SK-N-SH (cell line): ENCODE results near the gene AUTS2. TPM values are rescaled to one million over a fixed set of nuclear protein-coding genes. Genes with fewer than 3 reads are reported as not detected.

ENCODE experiments used
- CTCF ChIA-PET: fragments of 300-600, 350-600 bp; formaldehyde crosslinking; extraction: SDS; loops from one replicate; lab custom pipeline; 2021; lab: Yijun Ruan, JAX
- POLR2A ChIA-PET: fragments of 350-600 bp; sonication (Branson Sonifier 250); formaldehyde crosslinking; extraction: SDS; loops from one replicate; lab custom pipeline; 2020; ENCODE audit warnings: antibody characterized with exemption, inconsistent platforms; lab: Yijun Ruan, JAX
- DNase-seq: peaks from one replicate; pipeline ENCODE4 v3.0.0; 2012
- H2AFZ ChIP-seq: fragments of 200-600 bp; sonication (generic); 2 replicates; pipeline ENCODE4 v1.8.1; 2016; ENCODE audit warnings: antibody characterized with exemption, mild to moderate bottlenecking, low read depth
- H3F3A ChIP-seq: fragments of 200-600 bp; sonication (generic); replicated peaks from 2 replicates; pipeline ENCODE3; 2016; ENCODE audit warnings: antibody characterized with exemption, mild to moderate bottlenecking; ENCODE audit not compliant: insufficient read depth
- H3K27ac ChIP-seq, 2 experiments: fragments of 200-500 bp in 1 of 2; fragments of 200-600 bp in 1 of 2; sonication (Bioruptor generic) in 1 of 2; sonication (generic), shearing (Covaris generic) in 1 of 2; 2 replicates each; pipeline versions ENCODE4 v1.5.1 to v1.6.1; 2014 to 2016; ENCODE audit warnings: low read depth in 2 of 2, inconsistent platforms in 1 of 2, low read length in 1 of 2, mild to moderate bottlenecking in 1 of 2, mixed read lengths in 1 of 2
- H3K27me3 ChIP-seq: fragments of 200-600 bp; sonication (generic), shearing (Covaris generic); 2 replicates; pipeline ENCODE4 v1.6.1; 2016; ENCODE audit warnings: mixed run types; ENCODE audit not compliant: insufficient read depth
- H3K36me3 ChIP-seq, 2 experiments: fragments of 200-500 bp in 1 of 2; fragments of 200-600 bp in 1 of 2; sonication (Bioruptor generic) in 1 of 2; sonication (generic) in 1 of 2; replicated peaks in 1 of 2; 2 replicates each; pipeline versions ENCODE3 to v1.5.1; 2014 to 2016; ENCODE audit warnings: low read length in 1 of 2, mild to moderate bottlenecking in 1 of 2; ENCODE audit not compliant: insufficient read depth in 2 of 2, control insufficient read depth in 1 of 2
- H3K4me1 ChIP-seq, 2 experiments: fragments of 200-500 bp in 1 of 2; fragments of 200-600 bp in 1 of 2; sonication (Bioruptor generic) in 1 of 2; sonication (generic), shearing (Covaris generic) in 1 of 2; 2 replicates each; pipeline versions ENCODE4 v1.5.1 to v1.6.1; 2014 to 2016; ENCODE audit warnings: low read depth in 1 of 2, low read length in 1 of 2, mixed run types in 1 of 2; ENCODE audit not compliant: insufficient read depth in 2 of 2, control insufficient read depth in 1 of 2
- H3K4me2 ChIP-seq: fragments of 200-600 bp; sonication (generic), shearing (Covaris generic); 2 replicates; pipeline ENCODE4 v1.6.1; 2017; ENCODE audit warnings: mixed run types
- H3K4me3 ChIP-seq, 2 experiments: fragments of 200-500 bp in 1 of 2; fragments of 200-600 bp in 1 of 2; sonication (Bioruptor generic) in 1 of 2; sonication (generic), shearing (Covaris generic) in 1 of 2; 2 replicates each; pipeline versions ENCODE4 v1.5.1 to v1.8.1; 2014 to 2016; ENCODE audit warnings: low read depth in 2 of 2, inconsistent platforms in 1 of 2, low read length in 1 of 2, mild to moderate bottlenecking in 1 of 2, mixed read lengths in 1 of 2, moderate library complexity in 1 of 2
- H3K79me2 ChIP-seq: fragments of 200-600 bp; sonication (generic); 2 replicates; pipeline ENCODE4 v1.8.1; 2017; ENCODE audit warnings: mild to moderate bottlenecking; ENCODE audit not compliant: insufficient read depth
- H3K9ac ChIP-seq: fragments of 200-600 bp; sonication (generic); 2 replicates; pipeline ENCODE4 v1.6.1; 2017; ENCODE audit warnings: mixed run types
- H3K9me2 ChIP-seq: fragments of 200-600 bp; sonication (generic); 2 replicates; pipeline ENCODE4 v1.6.1; 2017; ENCODE audit warnings: mixed run types
- H3K9me3 ChIP-seq: fragments of 200-600 bp; sonication (generic); 2 replicates; pipeline ENCODE4 v1.6.1; 2017; ENCODE audit warnings: mixed run types, mild to moderate bottlenecking, moderate library complexity
- H4K20me1 ChIP-seq: fragments of 200-600 bp; sonication (generic); 2 replicates; pipeline ENCODE4 v1.6.1; 2017; ENCODE audit warnings: mild to moderate bottlenecking, mixed run types; ENCODE audit not compliant: insufficient read depth
- CHD2 ChIP-seq: fragments of 150-350 bp; IDR thresholded peaks from 2 replicates; pipeline ENCODE4 v1.6.1; 2018; ENCODE audit warnings: low read length; ENCODE audit not compliant: partially characterized antibody
- EP300 ChIP-seq, 2 experiments: IDR thresholded peaks; 2 replicates each; pipeline versions ENCODE4 v1.4.0 to v1.6.1; 2012; ENCODE audit warnings: borderline replicate concordance in 1 of 2, low read depth in 1 of 2, low read length in 1 of 2
- FOSL2 ChIP-seq: IDR thresholded peaks from 2 replicates; pipeline ENCODE4 v1.4.0; 2012; ENCODE audit warnings: low read depth, mild to moderate bottlenecking, moderate library complexity, borderline replicate concordance
- FOXM1 ChIP-seq: IDR thresholded peaks from 2 replicates; pipeline ENCODE4 v1.4.0; 2012; ENCODE audit warnings: low read depth, mild to moderate bottlenecking
- GABPA ChIP-seq: IDR thresholded peaks from 2 replicates; pipeline ENCODE4 v1.4.0; 2012; ENCODE audit warnings: low read depth, mild to moderate bottlenecking
- GATA2 ChIP-seq: sonication (generic); formaldehyde crosslinking; IDR thresholded peaks from 2 replicates; pipeline ENCODE4 v1.5.0; 2020; ENCODE audit warnings: mild to moderate bottlenecking, missing genetic modification reagents
- JUND ChIP-seq: IDR thresholded peaks from 2 replicates; pipeline ENCODE4 v1.4.0; 2012
- MXI1 ChIP-seq: IDR thresholded peaks from 2 replicates; pipeline ENCODE4 v1.6.1; 2012; ENCODE audit warnings: mild to moderate bottlenecking, low read depth, low read length, improper control_type of control experiment
- NFIC ChIP-seq: IDR thresholded peaks from 2 replicates; pipeline ENCODE4 v1.4.0; 2012; ENCODE audit warnings: borderline replicate concordance
- POLR2AphosphoS5 ChIP-seq: IDR thresholded peaks from 2 replicates; pipeline ENCODE4 v1.6.1; 2012; ENCODE audit warnings: low read depth, low read length
- RAD21 ChIP-seq: IDR thresholded peaks from 2 replicates; pipeline ENCODE4 v1.6.1; 2012; ENCODE audit warnings: mild to moderate bottlenecking, low read length
- RCOR1 ChIP-seq: fragments of 150-350 bp; IDR thresholded peaks from 2 replicates; pipeline ENCODE4 v1.6.1; 2017; ENCODE audit warnings: antibody characterized with exemption, low read length
- RFX5 ChIP-seq: IDR thresholded peaks from 2 replicates; pipeline ENCODE4 v1.6.1; 2012; ENCODE audit warnings: mild to moderate bottlenecking, improper control_type of control experiment, low read length
- SIN3A ChIP-seq: IDR thresholded peaks from 2 replicates; pipeline ENCODE4 v1.6.1; 2012; ENCODE audit warnings: low read depth, mild to moderate bottlenecking, low read length, moderate library complexity, borderline replicate concordance
- TAF1 ChIP-seq: IDR thresholded peaks from 2 replicates; pipeline ENCODE4 v1.6.1; 2012; ENCODE audit warnings: low read depth, mild to moderate bottlenecking, low read length, moderate library complexity, borderline replicate concordance
- TCF12 ChIP-seq: IDR thresholded peaks from 2 replicates; pipeline ENCODE4 v1.4.0; 2012
- TEAD4 ChIP-seq: IDR thresholded peaks from 2 replicates; pipeline ENCODE4 v1.4.0; 2012; ENCODE audit warnings: mild to moderate bottlenecking, borderline replicate concordance; ENCODE audit not compliant: insufficient read depth
- WGBS: methylation state at CpG from one replicate; pipeline ENCODE4 v1.1.6; 2017; ENCODE audit warnings: low lambda C conversion rate; 5-methylcytosine and 5-hydroxymethylcytosine counted together
- polyA plus RNA-seq, 3 experiments: library from polyadenylated mRNA; depleted of rRNA; stranded (reverse); fragments of >200 nt; gene quantifications; 2 replicates each; pipeline ENCODE4 v1.2.3, GENCODE V29; 2012
- TF ChIP-seq, protein P1 (sequence below): IDR thresholded peaks from 2 replicates; pipeline ENCODE4 v1.4.0; 2012; ENCODE audit warnings: low read depth, borderline replicate concordance
- TF ChIP-seq, protein P2 (sequence below): fragments of 150-350 bp; IDR thresholded peaks from 2 replicates; pipeline ENCODE4 v1.6.1; 2016; ENCODE audit warnings: mild to moderate bottlenecking, low read depth, low read length
- TF ChIP-seq, protein P3 (sequence below): IDR thresholded peaks from 2 replicates; pipeline ENCODE4 v1.4.0; 2012; ENCODE audit warnings: low read depth
- TF ChIP-seq, protein P4 (sequence below): fragments of 150-350 bp; IDR thresholded peaks from 2 replicates; pipeline ENCODE4 v1.6.1; 2017; ENCODE audit warnings: antibody characterized with exemption, low read length, low read depth, borderline replicate concordance

The AUTS2 gene
- polyA plus RNA-seq, 1 of the 3 experiments (the other 2 are of a cell fraction): 15.6 TPM

DNA sequence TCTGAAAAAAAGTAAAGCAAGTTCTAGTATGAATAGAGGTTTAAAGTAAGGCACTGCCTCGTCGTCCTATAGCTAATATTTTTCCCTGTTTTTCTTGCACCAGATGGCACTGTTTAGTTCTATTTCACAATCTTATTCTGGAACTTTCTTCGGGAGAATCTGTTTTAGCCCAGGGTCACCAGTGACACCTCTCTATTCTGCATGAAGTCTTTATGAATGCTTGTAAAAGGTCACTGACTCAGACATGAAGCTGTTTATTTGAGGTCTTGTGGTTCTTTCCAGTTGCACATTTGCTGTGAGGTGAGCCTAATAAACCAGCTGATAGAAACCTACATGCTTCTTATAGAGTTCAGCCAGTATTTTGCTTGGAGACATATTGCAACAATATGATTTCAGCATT, 444.3 kb downstream of the AUTS2 start (continued):
- 0 out of 2 replicates have a peak, but pooled peaks have one; percentile 3 for TF ChIP-seq JUND
- 0 out of 2 replicates have a peak, but pooled peaks have one; percentile 21 for TF ChIP-seq RCOR1
- no peak for TF ChIP-seq TAF1
- TF ChIP-seq, protein P1, sequence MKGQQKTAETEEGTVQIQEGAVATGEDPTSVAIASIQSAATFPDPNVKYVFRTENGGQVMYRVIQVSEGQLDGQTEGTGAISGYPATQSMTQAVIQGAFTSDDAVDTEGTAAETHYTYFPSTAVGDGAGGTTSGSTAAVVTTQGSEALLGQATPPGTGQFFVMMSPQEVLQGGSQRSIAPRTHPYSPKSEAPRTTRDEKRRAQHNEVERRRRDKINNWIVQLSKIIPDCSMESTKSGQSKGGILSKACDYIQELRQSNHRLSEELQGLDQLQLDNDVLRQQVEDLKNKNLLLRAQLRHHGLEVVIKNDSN: no peak
- no peak for TF ChIP-seq RFX5
- no peak for TF ChIP-seq TEAD4
- TF ChIP-seq EP300 (IDR thresholded peaks at IDR 0.05; ENCODE audit: borderline replicate concordance in 1 of 2, low read depth in 1 of 2, low read length in 1 of 2): peak in 1 of 2 experiments; percentile 58; a peak in 2 of 4 replicates
- TF ChIP-seq GABPA: no peak
- TF ChIP-seq FOSL2: no peak
- 0 out of 2 replicates have a peak, but pooled peaks have one; percentile 11 for TF ChIP-seq TCF12
- no peak for TF ChIP-seq FOXM1

DNA sequence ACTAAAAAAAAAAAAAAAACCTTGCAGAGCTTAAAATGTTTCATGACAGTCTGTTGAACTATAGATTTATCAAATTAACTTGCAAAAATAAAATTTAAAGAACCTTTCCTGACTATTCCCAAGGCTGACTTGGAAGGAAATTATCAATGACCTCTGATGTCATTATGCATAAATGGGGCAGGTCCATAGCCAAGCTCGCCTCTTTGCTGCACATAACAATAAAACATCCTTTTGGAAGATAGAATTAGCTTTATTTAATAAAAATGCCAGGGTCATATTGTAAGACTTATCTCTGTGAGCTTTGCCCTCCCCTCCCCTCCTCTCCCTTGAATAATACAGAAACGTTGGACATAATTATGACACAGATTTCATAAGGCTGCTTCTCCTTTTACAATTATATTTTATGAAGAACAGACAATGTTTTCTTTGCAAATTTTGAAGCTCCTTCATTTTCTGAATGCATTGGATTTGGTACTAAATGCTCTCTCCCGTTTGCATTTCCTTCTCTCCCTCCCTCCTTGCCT, 444.8 kb downstream of the AUTS2 start:
- Histone ChIP-seq H3K4me1 (peaks cover 24 to 38% of the 10 kb centered on the region in 2 experiments; a peak in 3 of 4 replicates), H3K27me3 (no peaks in the 10 kb centered on the region), H3K79me2 (no peaks in the 10 kb centered on the region), H3K27ac (peak overlapping the region in 1 of 2 experiments; percentile 43; a peak in 2 of 4 replicates), H3K9me3 (no peaks in the 10 kb centered on the region), H3K36me3 (no peaks in the 10 kb centered on the region), H3K9me2 (no peaks in the 10 kb centered on the region), H2AFZ (no peak overlapping the region), H3K4me2 (no peak overlapping the region), H4K20me1 (no peaks in the 10 kb centered on the region), H3K9ac (no peak overlapping the region), H3F3A (peaks cover 4% of the 10 kb centered on the region), H3K4me3 (no peak overlapping the region)
- DNase-seq: no peak
- TF ChIP-seq CHD2: peak; percentile 27
- no peak for TF ChIP-seq SIN3A
- TF ChIP-seq EP300 (IDR thresholded peaks at IDR 0.05; ENCODE audit: borderline replicate concordance in 1 of 2, low read depth in 1 of 2, low read length in 1 of 2): 0 out of 4 replicates have a peak, but pooled peaks of 1 of the 2 experiments have one; percentile 23
- POLR2A ChIA-PET: interaction anchor here (0.6 to 1.4 kb wide), 5 partner anchors 334 to 914 kb away, joined by 3 to 5 read pairs (median 3); no protein-coding TSS in a partner anchor
- CTCF ChIA-PET: interaction anchor here (0.6 to 11.1 kb wide), 75 partner anchors 10 to 1305 kb away, joined by 3 to 225 read pairs (median 5); no protein-coding TSS in a partner anchor
- 44% methylated on average over 3 of the region's 3 CpGs for WGBS

DNA sequence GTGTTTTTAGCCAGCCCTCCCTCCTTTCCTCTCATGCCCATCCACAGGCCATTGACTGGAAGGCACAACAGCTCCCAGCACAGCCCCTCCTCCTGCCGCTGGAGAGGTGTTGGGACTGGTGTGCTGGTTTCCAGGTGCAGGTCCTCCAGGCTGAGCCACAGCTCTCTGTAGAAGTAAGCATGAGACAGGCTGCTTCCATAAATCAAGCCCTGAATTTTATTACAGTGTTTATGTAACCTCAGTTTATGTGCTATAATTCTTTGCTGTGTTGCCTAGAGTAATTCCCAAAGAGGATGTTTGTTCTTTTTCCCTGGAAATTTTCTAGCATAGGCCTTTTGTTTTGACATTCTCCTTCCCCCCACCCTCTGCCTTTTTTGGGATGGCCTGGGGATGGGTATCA, 445.8 kb downstream of the AUTS2 start:
- Histone ChIP-seq H4K20me1 (no peaks in the 10 kb centered on the region), H3F3A (peaks cover 4% of the 10 kb centered on the region), H3K36me3 (no peaks in the 10 kb centered on the region), H3K4me1 (peaks cover 24 to 38% of the 10 kb centered on the region in 2 experiments; a peak in 3 of 4 replicates), H3K79me2 (no peaks in the 10 kb centered on the region), H3K27me3 (no peaks in the 10 kb centered on the region), H3K9me2 (no peaks in the 10 kb centered on the region), H3K4me3 (no peak overlapping the region), H3K4me2 (no peak overlapping the region), H3K9me3 (no peaks in the 10 kb centered on the region), H2AFZ (no peak overlapping the region), H3K27ac (peak overlapping the region in 1 of 2 experiments; percentile 45; a peak in 2 of 4 replicates), H3K9ac (no peak overlapping the region)
- peak; percentile 61 for DNase-seq
- ChIA-PET CTCF (interaction anchor here (0.6 to 11.1 kb wide), 17 partner anchors 9 to 653 kb away, joined by 3 to 225 read pairs (median 18); no protein-coding TSS in a partner anchor), POLR2A (interaction anchor here (1.4 kb wide), 1 partner anchor 462 kb away, joined by 3 read pairs; no protein-coding TSS in a partner anchor)
- WGBS: 60% methylated on average over 1 of the region's 1 CpG
- TF ChIP-seq, protein P2, sequence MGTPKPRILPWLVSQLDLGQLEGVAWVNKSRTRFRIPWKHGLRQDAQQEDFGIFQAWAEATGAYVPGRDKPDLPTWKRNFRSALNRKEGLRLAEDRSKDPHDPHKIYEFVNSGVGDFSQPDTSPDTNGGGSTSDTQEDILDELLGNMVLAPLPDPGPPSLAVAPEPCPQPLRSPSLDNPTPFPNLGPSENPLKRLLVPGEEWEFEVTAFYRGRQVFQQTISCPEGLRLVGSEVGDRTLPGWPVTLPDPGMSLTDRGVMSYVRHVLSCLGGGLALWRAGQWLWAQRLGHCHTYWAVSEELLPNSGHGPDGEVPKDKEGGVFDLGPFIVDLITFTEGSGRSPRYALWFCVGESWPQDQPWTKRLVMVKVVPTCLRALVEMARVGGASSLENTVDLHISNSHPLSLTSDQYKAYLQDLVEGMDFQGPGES: no peak
- peak; percentile 23 for TF ChIP-seq CHD2
- TF ChIP-seq EP300 (IDR thresholded peaks at IDR 0.05; ENCODE audit: borderline replicate concordance in 1 of 2, low read depth in 1 of 2, low read length in 1 of 2): peak in 1 of 2 experiments; percentile 72; a peak in 2 of 4 replicates
- TF ChIP-seq RFX5: no peak
- TF ChIP-seq, protein P3, sequence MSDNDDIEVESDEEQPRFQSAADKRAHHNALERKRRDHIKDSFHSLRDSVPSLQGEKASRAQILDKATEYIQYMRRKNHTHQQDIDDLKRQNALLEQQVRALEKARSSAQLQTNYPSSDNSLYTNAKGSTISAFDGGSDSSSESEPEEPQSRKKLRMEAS: no peak
- TF ChIP-seq GATA2 (CRISPR knock-in tag): no peak
- TF ChIP-seq POLR2AphosphoS5: no peak
- TF ChIP-seq NFIC: no peak
- peak; percentile 23; the same call in 1 of the 2 replicates for TF ChIP-seq MXI1
- peak; percentile 36; the same call in 1 of the 2 replicates for TF ChIP-seq RAD21
- TF ChIP-seq, protein P1: no peak
- TF ChIP-seq, protein P4, sequence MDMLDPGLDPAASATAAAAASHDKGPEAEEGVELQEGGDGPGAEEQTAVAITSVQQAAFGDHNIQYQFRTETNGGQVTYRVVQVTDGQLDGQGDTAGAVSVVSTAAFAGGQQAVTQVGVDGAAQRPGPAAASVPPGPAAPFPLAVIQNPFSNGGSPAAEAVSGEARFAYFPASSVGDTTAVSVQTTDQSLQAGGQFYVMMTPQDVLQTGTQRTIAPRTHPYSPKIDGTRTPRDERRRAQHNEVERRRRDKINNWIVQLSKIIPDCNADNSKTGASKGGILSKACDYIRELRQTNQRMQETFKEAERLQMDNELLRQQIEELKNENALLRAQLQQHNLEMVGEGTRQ: no peak
